Stromal cell of bone marrow (primary cell): ENCODE results near the gene PLXDC1.

Experiments used
- DNase-seq: peaks from one replicate; pipeline ENCODE4 v3.0.0-alpha.2; 2012; ENCODE audit warnings: low read depth

Gene PLXDC1

GRCh38 chr17:39096508-39097149 lies 54.8 kb downstream of the PLXDC1 start:
- DNase-seq: no peak

- DNase-seq: peak; percentile 25
Observed at GRCh38 chr17:39095309-39095686, 56.1 kb downstream of the PLXDC1 start.

- no peak for DNase-seq
Observed at GRCh38 chr17:39094607-39095308, 56.7 kb downstream of the PLXDC1 start.

GRCh38 chr17:39092692-39093230 lies 58.7 kb downstream of the PLXDC1 start:
- no peak for DNase-seq

GRCh38 chr17:39090908-39091665 lies 60.4 kb downstream of the PLXDC1 start:
- DNase-seq: no peak

GRCh38 chr17:39090400-39090799 lies 61.0 kb downstream of the PLXDC1 start:
- DNase-seq: no peak

- no peak for DNase-seq
Observed at GRCh38 chr17:39084558-39084957, 66.9 kb downstream of the PLXDC1 start.

- DNase-seq: no peak
Observed at GRCh38 chr17:39083270-39083669, 68.2 kb downstream of the PLXDC1 start.

GRCh38 chr17:39082482-39082881 lies 69.0 kb downstream of the PLXDC1 start:
- DNase-seq: peak; percentile 79

- DNase-seq: no peak
Observed at GRCh38 chr17:39081851-39082250, 69.6 kb downstream of the PLXDC1 start.

- peak; percentile 81 for DNase-seq
Observed at GRCh38 chr17:39080421-39081078, 70.9 kb downstream of the PLXDC1 start.

- DNase-seq: no peak
Observed at GRCh38 chr17:39079836-39080235, 71.6 kb downstream of the PLXDC1 start.

- no peak for DNase-seq
Observed at GRCh38 chr17:39077866-39078265, 73.6 kb downstream of the PLXDC1 start.

GRCh38 chr17:39077252-39077651 lies 74.2 kb downstream of the PLXDC1 start:
- no peak for DNase-seq

GRCh38 chr17:39074676-39075075 lies 76.8 kb downstream of the PLXDC1 start:
- DNase-seq: no peak

GRCh38 chr17:39073916-39074315 lies 77.5 kb downstream of the PLXDC1 start:
- no peak for DNase-seq

GRCh38 chr17:39073353-39073752 lies 78.1 kb downstream of the PLXDC1 start:
- no peak for DNase-seq

GRCh38 chr17:39071573-39071972 lies 79.9 kb downstream of the PLXDC1 start:
- no peak for DNase-seq

- DNase-seq: no peak
Observed at GRCh38 chr17:39069114-39069756, 82.2 kb downstream of the PLXDC1 start.

- DNase-seq: no peak
Observed at GRCh38 chr17:39064819-39065218, 86.6 kb downstream of the PLXDC1 start.

- peak; percentile 85 for DNase-seq
Observed at GRCh38 chr17:39064374-39064773, 87.1 kb downstream of the PLXDC1 start.

- no peak for DNase-seq
Observed at GRCh38 chr17:39063681-39064069, 87.8 kb downstream of the PLXDC1 start.
